ENCODE data around the gene ABHD8. TPM values are rescaled to one million over a fixed set of nuclear protein-coding genes. Genes with fewer than 3 reads are reported as not detected.
A peak's percentile ranks its signal among the peaks of the same experiment; 100 is the strongest.

ABHD8 gene
- total RNA-seq, 1 donor from 2014 or later: 4.6 TPM

- Mint-ChIP-seq H3K27ac (no peak overlapping the region), H3K27me3 (ENCODE audit: insufficient read depth, low read depth) (peaks cover 5% of the 10 kb centered on the region), H3K4me3 (no peak overlapping the region), H3K4me1 (peaks cover 5% of the 10 kb centered on the region), H3K9me3 (no peaks in the 10 kb centered on the region), H3K36me3 (peaks cover under 1% of the 10 kb centered on the region)
- no peak overlapping the region for H3K4me3 ChIP-seq
- H3K79me2 ChIP-seq (ENCODE audit: low read depth): no peaks in the 10 kb centered on the region
- no peaks in the 10 kb centered on the region for H4K20me1 ChIP-seq (ENCODE audit: low read depth)
- H3K9me3 ChIP-seq (ENCODE audit: low read depth): no peaks in the 10 kb centered on the region
- H3K4me2 ChIP-seq: no peak overlapping the region
- TF ChIP-seq EZH2 (IDR thresholded peaks at IDR 0.05) (no peak), CTCF (IDR thresholded peaks at IDR 0.05) (no peak), EZH2phosphoT487 (IDR thresholded peaks at IDR 0.05) (no peak)
- no peak overlapping the region for H3K27ac ChIP-seq
- no peaks in the 10 kb centered on the region for H3K4me1 ChIP-seq
- H3K36me3 ChIP-seq: no peaks in the 10 kb centered on the region
- DNase-seq (ENCODE audit: low spot score): no peak
- H3F3A ChIP-seq (ENCODE audit: low read depth): peaks cover 30% of the 10 kb centered on the region
- H3K9ac ChIP-seq: no peak overlapping the region
- peaks cover 9% of the 10 kb centered on the region for H3K27me3 ChIP-seq
- no peak overlapping the region for H2AFZ ChIP-seq (replicated peaks)
Measured at GRCh38 chr19:17286752-17287151, 16.5 kb downstream of the ABHD8 start.

DNA sequence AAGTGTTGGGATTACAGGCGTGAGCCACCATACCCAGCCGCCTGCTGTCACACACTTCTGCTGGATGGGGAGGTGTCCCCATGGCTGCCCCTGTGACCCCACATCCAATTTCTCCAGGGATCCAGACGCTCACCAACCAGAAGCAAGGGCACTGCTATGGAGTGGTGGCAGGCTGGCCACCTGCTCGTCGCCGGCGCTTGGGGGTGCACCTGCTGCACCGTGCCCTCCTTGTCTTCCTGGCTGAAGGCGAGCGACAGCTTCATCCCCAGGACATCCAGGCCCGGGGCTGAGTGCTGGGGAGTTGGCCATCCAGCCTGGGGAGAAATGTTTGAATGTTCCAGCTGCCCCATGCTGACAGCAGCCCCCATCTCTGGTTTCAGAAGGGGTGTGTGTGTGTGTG, 17.0 kb downstream of the ABHD8 start:
- H3K36me3 Mint-ChIP-seq: no peaks in the 10 kb centered on the region
- Histone ChIP-seq H3K79me2 (ENCODE audit: low read depth) (no peaks in the 10 kb centered on the region), H2AFZ (replicated peaks) (no peak overlapping the region), H3K9me3 (ENCODE audit: low read depth) (no peaks in the 10 kb centered on the region), H3K27ac (no peak overlapping the region), H3K4me2 (no peak overlapping the region), H4K20me1 (ENCODE audit: low read depth) (no peaks in the 10 kb centered on the region), H3F3A (ENCODE audit: low read depth) (peaks cover 28% of the 10 kb centered on the region), H3K27me3 (peaks cover 13% of the 10 kb centered on the region), H3K9ac (no peak overlapping the region), H3K4me3 (no peak overlapping the region), H3K4me1 (no peaks in the 10 kb centered on the region), H3K36me3 (no peaks in the 10 kb centered on the region)
- H3K4me1 Mint-ChIP-seq: peaks cover 5% of the 10 kb centered on the region
- H3K27ac Mint-ChIP-seq: no peak overlapping the region
- no peak for DNase-seq (ENCODE audit: low spot score)
- H3K9me3 Mint-ChIP-seq: no peaks in the 10 kb centered on the region
- H3K4me3 Mint-ChIP-seq: no peak overlapping the region
- peaks cover 4% of the 10 kb centered on the region for H3K27me3 Mint-ChIP-seq (ENCODE audit: insufficient read depth, low read depth)
- TF ChIP-seq EZH2phosphoT487 (IDR thresholded peaks at IDR 0.05): no peak

- no peak overlapping the region for H3K4me3 ChIP-seq
- H3K4me3 Mint-ChIP-seq: no peak overlapping the region
Measured at GRCh38 chr19:17285415-17286135, 17.6 kb downstream of the ABHD8 start.

GRCh38 chr19:17283504-17283996, 19.7 kb downstream of the ABHD8 start:
- Mint-ChIP-seq H3K36me3 (peaks cover 2% of the 10 kb centered on the region), H3K4me3 (peak overlapping the region; percentile 38)

More at GRCh38 chr19:17285415-17286135, 17.6 kb downstream of the ABHD8 start:
- Histone ChIP-seq H3K4me2 (no peak overlapping the region), H3K27ac (no peak overlapping the region), H3K36me3 (no peaks in the 10 kb centered on the region), H3K79me2 (ENCODE audit: low read depth) (no peaks in the 10 kb centered on the region), H3K4me1 (no peaks in the 10 kb centered on the region), H3F3A (ENCODE audit: low read depth) (peaks cover 28% of the 10 kb centered on the region), H3K27me3 (peaks cover 18% of the 10 kb centered on the region), H3K9ac (no peak overlapping the region), H4K20me1 (ENCODE audit: low read depth) (no peaks in the 10 kb centered on the region), H2AFZ (replicated peaks) (no peak overlapping the region), H3K9me3 (ENCODE audit: low read depth) (no peaks in the 10 kb centered on the region)
- Mint-ChIP-seq H3K27me3 (ENCODE audit: insufficient read depth, low read depth) (peaks cover 6% of the 10 kb centered on the region), H3K27ac (peak overlapping the region; percentile 14), H3K36me3 (no peaks in the 10 kb centered on the region), H3K4me1 (peaks cover 5% of the 10 kb centered on the region), H3K9me3 (no peaks in the 10 kb centered on the region)
- TF ChIP-seq EZH2 (IDR thresholded peaks at IDR 0.05): no peak
- no peak for DNase-seq (ENCODE audit: low spot score)

More at GRCh38 chr19:17283504-17283996, 19.7 kb downstream of the ABHD8 start:
- Histone ChIP-seq H3K4me2 (no peak overlapping the region), H2AFZ (replicated peaks) (no peak overlapping the region), H3K27ac (no peak overlapping the region), H3K4me3 (no peak overlapping the region), H3K79me2 (ENCODE audit: low read depth) (no peaks in the 10 kb centered on the region), H3K9me3 (ENCODE audit: low read depth) (no peaks in the 10 kb centered on the region), H4K20me1 (ENCODE audit: low read depth) (no peaks in the 10 kb centered on the region), H3K27me3 (peaks cover 18% of the 10 kb centered on the region), H3K4me1 (no peaks in the 10 kb centered on the region), H3K36me3 (no peaks in the 10 kb centered on the region), H3F3A (ENCODE audit: low read depth) (peaks cover 31% of the 10 kb centered on the region), H3K9ac (no peak overlapping the region)
- TF ChIP-seq EZH2phosphoT487 (IDR thresholded peaks at IDR 0.05): no peak
- TF ChIP-seq CTCF (IDR thresholded peaks at IDR 0.05): no peak
- TF ChIP-seq EZH2 (IDR thresholded peaks at IDR 0.05): no peak
- no peak for DNase-seq (ENCODE audit: low spot score)
- H3K27me3 Mint-ChIP-seq (ENCODE audit: insufficient read depth, low read depth): peaks cover 7% of the 10 kb centered on the region
- H3K4me1 Mint-ChIP-seq: peaks cover 5% of the 10 kb centered on the region
- peak overlapping the region; percentile 69 for H3K27ac Mint-ChIP-seq
- H3K9me3 Mint-ChIP-seq: no peaks in the 10 kb centered on the region
